ENCODE results near the gene TEX261.

DNA sequence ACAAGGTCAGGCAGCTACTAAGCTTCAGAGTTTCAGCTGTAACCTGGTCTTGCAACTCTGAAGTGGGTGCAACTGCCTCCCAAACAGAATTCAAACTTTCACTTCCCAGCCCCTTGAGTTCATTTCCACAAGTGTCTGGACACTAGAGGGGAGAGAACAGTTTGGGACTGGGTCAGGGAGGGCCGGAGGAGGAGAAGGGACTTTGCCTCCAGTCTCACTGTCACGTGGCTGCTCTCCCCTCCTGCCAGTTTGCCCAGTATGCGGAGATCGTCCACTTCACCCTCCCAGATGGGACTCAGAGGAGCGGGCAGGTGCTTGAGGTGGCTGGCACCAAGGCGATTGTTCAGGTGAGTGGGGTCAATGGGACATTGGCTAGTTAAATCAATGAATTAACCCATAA, 36.9 kb downstream of the TEX261 start:
- TF ChIP-seq NFRKB (IDR thresholded peaks at IDR 0.05) (no peak), ELF4 (IDR thresholded peaks at IDR 0.05) (no peak), BHLHE40 (IDR thresholded peaks at IDR 0.05; ENCODE audit: borderline replicate concordance) (no peak), FOXK2 (IDR thresholded peaks at IDR 0.05) (no peak), SUZ12 (IDR thresholded peaks at IDR 0.05) (no peak), LEF1 (IDR thresholded peaks at IDR 0.05; ENCODE audit: borderline replicate concordance) (no peak)
- TF ChIP-seq, protein P1, sequence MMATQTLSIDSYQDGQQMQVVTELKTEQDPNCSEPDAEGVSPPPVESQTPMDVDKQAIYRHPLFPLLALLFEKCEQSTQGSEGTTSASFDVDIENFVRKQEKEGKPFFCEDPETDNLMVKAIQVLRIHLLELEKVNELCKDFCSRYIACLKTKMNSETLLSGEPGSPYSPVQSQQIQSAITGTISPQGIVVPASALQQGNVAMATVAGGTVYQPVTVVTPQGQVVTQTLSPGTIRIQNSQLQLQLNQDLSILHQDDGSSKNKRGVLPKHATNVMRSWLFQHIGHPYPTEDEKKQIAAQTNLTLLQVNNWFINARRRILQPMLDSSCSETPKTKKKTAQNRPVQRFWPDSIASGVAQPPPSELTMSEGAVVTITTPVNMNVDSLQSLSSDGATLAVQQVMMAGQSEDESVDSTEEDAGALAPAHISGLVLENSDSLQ (IDR thresholded peaks at IDR 0.05) = no peak
